ENCODE results near the gene NEB.

NEB gene

GRCh38 chr2:151733771-151734672 lies at the start of gene NEB:
Gene NEB, minus strand, starts transcription at chr2:151734476. Its CDS starts 1,320 bp downstream, at chr2:151733156.
- DNase-seq, result no peak

- no peak for DNase-seq
These were observed 48.9 kb upstream of the NEB start for GRCh38 chr2:151783133-151783520.

GRCh38 chr2:151782378-151783132 lies 48.3 kb upstream of the NEB start:
- no peak for DNase-seq

GRCh38 chr2:151781642-151782041 lies 47.4 kb upstream of the NEB start:
- DNase-seq, result no peak

GRCh38 chr2:151780938-151781337 lies 46.7 kb upstream of the NEB start:
- DNase-seq, result no peak

GRCh38 chr2:151777935-151778334 lies 43.7 kb upstream of the NEB start:
- no peak for DNase-seq

GRCh38 chr2:151777487-151777886 lies 43.2 kb upstream of the NEB start:
- no peak for DNase-seq

GRCh38 chr2:151776367-151776766 lies 42.1 kb upstream of the NEB start:
- DNase-seq, result no peak

- peak in 1 of 56 donors; percentile 7 for DNase-seq
These were observed 40.9 kb upstream of the NEB start for GRCh38 chr2:151775057-151775740.

- DNase-seq, result no peak
These were observed 40.2 kb upstream of the NEB start for GRCh38 chr2:151774506-151774905.

GRCh38 chr2:151771599-151772358 lies 37.5 kb upstream of the NEB start:
- DNase-seq, result peak in 2 of 56 donors; percentile 4

GRCh38 chr2:151770995-151771394 lies 36.7 kb upstream of the NEB start:
- DNase-seq, result no peak

- no peak for DNase-seq
These were observed 35.3 kb upstream of the NEB start for GRCh38 chr2:151769606-151770005.

GRCh38 chr2:151767536-151767935 lies 33.3 kb upstream of the NEB start:
- DNase-seq, result no peak

- DNase-seq, result no peak
These were observed 32.3 kb upstream of the NEB start for GRCh38 chr2:151766437-151767153.

- no peak for DNase-seq
These were observed 31.6 kb upstream of the NEB start for GRCh38 chr2:151765760-151766410.

GRCh38 chr2:151762694-151763093 lies 28.4 kb upstream of the NEB start:
- no peak for DNase-seq

GRCh38 chr2:151761687-151762086 lies 27.4 kb upstream of the NEB start:
- DNase-seq, result no peak

GRCh38 chr2:151761193-151761592 lies 26.9 kb upstream of the NEB start:
- no peak for DNase-seq

GRCh38 chr2:151760139-151760650 lies 25.9 kb upstream of the NEB start:
- DNase-seq, result no peak
